ENCODE results near the gene RASL11B. TPM values are rescaled to one million over a fixed set of nuclear protein-coding genes. Genes with fewer than 3 reads are reported as not detected.

The RASL11B gene
- total and polyA plus RNA-seq, 12 donors = 1.3 to 11.0 (median 3.3) TPM

DNA sequence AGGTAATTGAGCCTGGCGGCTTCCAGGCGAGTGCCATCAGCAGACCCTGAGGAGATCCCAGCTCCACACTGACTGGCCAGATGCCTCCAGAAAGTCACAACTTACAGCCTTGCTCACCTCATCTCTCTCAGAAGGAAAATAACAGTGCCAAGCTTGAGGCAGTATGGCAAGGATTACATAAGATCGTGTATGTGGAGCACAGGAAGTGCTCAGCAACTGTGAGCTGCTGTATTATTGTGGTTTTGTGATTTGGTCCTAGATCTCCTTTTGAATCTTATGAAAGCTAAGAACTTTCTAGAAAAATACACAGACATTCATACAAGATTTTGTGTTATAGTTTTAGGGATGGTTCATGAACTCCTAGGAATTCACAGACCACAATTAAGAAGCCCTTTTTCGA, 14.0 kb downstream of the RASL11B start:
- Histone ChIP-seq H3K9me3 (replicated peaks in 1 of 3) (no peaks in the 10 kb centered on the region), H3K27ac (no peak overlapping the region), H3K4me3 (no peak overlapping the region), H3K4me1 (replicated peaks in 1 of 2) (no peaks in the 10 kb centered on the region), H3K36me3 (replicated peaks in 1 of 2) (no peaks in the 10 kb centered on the region), H3K27me3 (no peaks in the 10 kb centered on the region)
- TF ChIP-seq CTCF (IDR thresholded peaks at IDR 0.05) (no peak), POLR2A (IDR thresholded peaks at IDR 0.05) (no peak)
- no peak for DNase-seq
- intact Hi-C loops (cut with DNase I) = no loop called here
- 90 to 93% (median 91%) methylated on average over 4 of the region's 4 CpGs for WGBS, 4 donors

DNA sequence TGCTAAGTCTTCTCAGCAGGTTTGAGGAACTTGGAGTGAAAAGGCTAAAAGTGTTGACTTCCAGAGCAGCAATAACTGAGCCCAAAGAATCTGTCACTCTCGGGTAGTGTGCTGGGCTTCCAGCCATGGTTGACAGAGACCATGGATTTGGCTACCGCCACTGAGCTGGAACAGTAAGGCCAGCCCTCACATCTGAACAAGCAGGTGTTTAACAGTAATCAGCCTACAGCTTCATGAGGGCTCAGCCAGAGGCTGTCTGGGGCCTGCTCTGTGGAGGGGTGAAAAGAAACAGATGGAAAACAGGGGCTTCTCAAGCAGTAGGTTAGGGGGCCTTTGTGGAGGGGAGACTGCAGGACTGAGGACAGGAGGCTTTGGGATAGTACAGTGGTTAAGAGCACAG, 14.9 kb downstream of the RASL11B start:
- intact Hi-C loops (cut with DNase I) = no loop called here
- Histone ChIP-seq H3K27ac (no peak overlapping the region), H3K27me3 (no peaks in the 10 kb centered on the region), H3K9me3 (replicated peaks in 1 of 3) (no peaks in the 10 kb centered on the region), H3K4me3 (no peak overlapping the region), H3K4me1 (replicated peaks in 1 of 2) (no peaks in the 10 kb centered on the region), H3K36me3 (replicated peaks in 1 of 2) (no peaks in the 10 kb centered on the region)
- DNase-seq = no peak
- 88 to 93% (median 90%) methylated on average over 2 of the region's 2 CpGs; no CpG with 5 or more reads in 1 of the 4 donors for WGBS, 4 donors
- TF ChIP-seq CTCF (IDR thresholded peaks at IDR 0.05) = no peak

GRCh38 chr4:52877694-52878093, 15.6 kb downstream of the RASL11B start:
- intact Hi-C loops (cut with DNase I) = no loop called here
- Histone ChIP-seq H3K36me3 (replicated peaks in 1 of 2) (no peaks in the 10 kb centered on the region), H3K4me1 (replicated peaks in 1 of 2) (no peaks in the 10 kb centered on the region), H3K4me3 (no peak overlapping the region), H3K27ac (no peak overlapping the region), H3K27me3 (no peaks in the 10 kb centered on the region), H3K9me3 (replicated peaks in 1 of 3) (no peaks in the 10 kb centered on the region)
- 81 to 95% (median 91%) methylated on average over 6 of the region's 6 CpGs for WGBS, 4 donors
- no peak for DNase-seq
- TF ChIP-seq POLR2A (IDR thresholded peaks at IDR 0.05) = no peak
- TF ChIP-seq CTCF (IDR thresholded peaks at IDR 0.05) = no peak

- H3K4me3 ChIP-seq = no peak overlapping the region
- WGBS, 4 donors = 81 to 93% (median 87%) methylated on average over 3 of the region's 3 CpGs
These were observed 17.4 kb downstream of the RASL11B start for GRCh38 chr4:52879471-52879870.

More at GRCh38 chr4:52879471-52879870, 17.4 kb downstream of the RASL11B start:
- Histone ChIP-seq H3K36me3 (replicated peaks in 1 of 2) (no peaks in the 10 kb centered on the region), H3K4me1 (replicated peaks in 1 of 2) (no peaks in the 10 kb centered on the region), H3K9me3 (replicated peaks in 1 of 3) (no peaks in the 10 kb centered on the region), H3K27ac (no peak overlapping the region), H3K27me3 (no peaks in the 10 kb centered on the region)
- intact Hi-C loops (cut with DNase I) = no loop called here
- DNase-seq = no peak
- TF ChIP-seq POLR2A (IDR thresholded peaks at IDR 0.05) (no peak), CTCF (IDR thresholded peaks at IDR 0.05) (no peak)

Measured in adrenal gland (tissue), 12 donors.